Measurements from ENCODE around the gene SRI. TPM values are rescaled to one million over a fixed set of nuclear protein-coding genes. Genes with fewer than 3 reads are reported as not detected.

SRI gene
- polyA plus RNA-seq, 1 of the 3 experiments (the other 2 are of a cell fraction): 197 TPM

DNA sequence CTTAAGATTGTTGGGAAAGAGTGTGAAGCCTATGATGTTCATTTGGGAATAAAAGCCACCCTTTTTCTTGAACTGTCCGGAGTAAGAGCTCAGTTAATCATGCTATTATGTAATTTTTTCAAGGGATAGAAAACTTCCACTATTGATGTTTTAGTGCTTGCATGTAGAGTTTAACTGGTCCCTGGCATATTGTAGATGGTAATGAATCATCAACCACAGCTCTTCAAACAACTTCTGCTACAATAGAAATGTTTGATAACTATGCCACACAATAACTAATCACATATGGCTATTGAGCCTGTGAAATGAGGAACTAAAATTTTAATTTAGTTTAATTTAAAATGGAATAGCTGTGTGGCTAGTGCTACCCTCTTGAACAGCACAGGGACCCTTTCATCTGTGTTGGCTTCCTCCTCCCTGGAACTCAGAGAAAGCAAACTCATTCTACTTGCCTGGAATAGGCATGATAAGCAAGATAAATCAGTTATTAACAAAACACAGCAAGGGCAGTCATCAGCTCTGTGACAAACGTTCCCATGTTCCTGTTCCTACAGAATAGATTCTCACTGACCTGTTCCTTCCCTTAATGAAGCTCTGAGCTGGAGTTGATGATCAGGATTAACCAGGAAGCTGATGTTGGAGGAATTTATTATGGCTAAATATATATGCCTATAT is 4.9 kb upstream of the SRI start:
- WGBS (ENCODE audit: low lambda C conversion rate): 36% methylated on average over 2 of the region's 2 CpGs
- H4K20me1 ChIP-seq (ENCODE audit: insufficient read depth): no peaks in the 10 kb centered on the region
- H3K79me2 ChIP-seq (ENCODE audit: insufficient read depth): no peaks in the 10 kb centered on the region
- H3K4me2 ChIP-seq: no peak overlapping the region
- peaks cover 17% of the 10 kb centered on the region for H3F3A ChIP-seq (replicated peaks; ENCODE audit: insufficient read depth)
- TF ChIP-seq POLR2AphosphoS5 (IDR thresholded peaks at IDR 0.05; ENCODE audit: low read depth, low read length): no peak
- TF ChIP-seq JUND (IDR thresholded peaks at IDR 0.05): 0 out of 2 replicates have a peak, but pooled peaks have one; percentile 14
- TF ChIP-seq TCF12 (IDR thresholded peaks at IDR 0.05): peak; percentile 36; the same call in 1 of the 2 replicates
- TF ChIP-seq GATA2 (CRISPR knock-in tag; IDR thresholded peaks at IDR 0.05): no peak
- H3K4me3 ChIP-seq (ENCODE audit: low read depth in 2 of 2, low read length in 1 of 2): no peak overlapping the region
- H3K27ac ChIP-seq (ENCODE audit: low read depth in 2 of 2, low read length in 1 of 2): no peak overlapping the region
- H3K4me1 ChIP-seq (ENCODE audit: control insufficient read depth in 1 of 2, insufficient read depth in 2 of 2, low read depth in 1 of 2, low read length in 1 of 2): peaks cover 7 to 8% of the 10 kb centered on the region in 2 experiments; a peak in 2 of 4 replicates
- H3K27me3 ChIP-seq (ENCODE audit: insufficient read depth): no peaks in the 10 kb centered on the region
- DNase-seq: no peak
- H3K9me2 ChIP-seq: no peaks in the 10 kb centered on the region
- H2AFZ ChIP-seq (ENCODE audit: low read depth): no peak overlapping the region
- H3K36me3 ChIP-seq (replicated peaks in 1 of 2; ENCODE audit: control insufficient read depth in 1 of 2, insufficient read depth in 2 of 2, low read length in 1 of 2): no peaks in the 10 kb centered on the region
- no peak overlapping the region for H3K9ac ChIP-seq
- POLR2A ChIA-PET: no interaction called here
- CTCF ChIA-PET: no interaction called here
- H3K9me3 ChIP-seq: no peaks in the 10 kb centered on the region

DNA sequence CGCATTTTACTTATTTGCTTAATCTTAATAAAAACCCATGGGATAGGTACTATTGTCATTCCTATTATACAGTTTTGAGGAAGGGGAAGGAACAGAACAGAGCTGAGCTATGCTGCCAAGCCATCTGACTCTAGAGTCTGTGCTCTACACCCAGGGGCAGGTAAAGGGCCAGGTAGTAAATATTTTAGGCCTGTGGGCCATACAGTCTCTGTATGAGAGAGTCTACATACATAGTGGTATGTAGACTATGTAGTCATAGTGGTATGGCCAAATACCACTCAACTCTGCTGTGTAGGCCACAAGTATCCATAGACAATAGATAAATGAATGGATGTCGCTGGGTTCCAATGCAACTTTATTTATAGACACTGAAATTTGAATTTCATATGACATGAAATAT is 3.4 kb upstream of the SRI start:
- H3K9me2 ChIP-seq: no peaks in the 10 kb centered on the region
- H3K27ac ChIP-seq (ENCODE audit: low read depth in 2 of 2, low read length in 1 of 2): no peak overlapping the region
- CTCF ChIA-PET: interaction anchor here (1.0 to 1.1 kb wide), 2 partner anchors 20 to 21 kb away, joined by 3 read pairs; no protein-coding TSS in a partner anchor
- no peak overlapping the region for H3K9ac ChIP-seq
- H3K9me3 ChIP-seq: no peaks in the 10 kb centered on the region
- H3K27me3 ChIP-seq (ENCODE audit: insufficient read depth): no peaks in the 10 kb centered on the region
- H2AFZ ChIP-seq (ENCODE audit: low read depth): no peak overlapping the region
- peaks cover 0 to 2% of the 10 kb centered on the region in 2 experiments for H3K36me3 ChIP-seq (replicated peaks in 1 of 2; ENCODE audit: control insufficient read depth in 1 of 2, insufficient read depth in 2 of 2, low read length in 1 of 2)
- POLR2A ChIA-PET: no interaction called here
- TF ChIP-seq YY1 (IDR thresholded peaks at IDR 0.05; ENCODE audit: low read depth) (no peak), FOSL2 (IDR thresholded peaks at IDR 0.05; ENCODE audit: borderline replicate concordance, low read depth) (no peak), MEF2A (IDR thresholded peaks at IDR 0.05; ENCODE audit: borderline replicate concordance, low read depth) (no peak), SMC3 (IDR thresholded peaks at IDR 0.05; ENCODE audit: low read depth, low read length) (no peak), NFIC (IDR thresholded peaks at IDR 0.05; ENCODE audit: borderline replicate concordance) (no peak), JUND (IDR thresholded peaks at IDR 0.05) (no peak), RCOR1 (IDR thresholded peaks at IDR 0.05; ENCODE audit: low read length) (no peak), ELF1 (IDR thresholded peaks at IDR 0.05) (no peak), FOXM1 (IDR thresholded peaks at IDR 0.05; ENCODE audit: low read depth) (no peak), MXI1 (IDR thresholded peaks at IDR 0.05; ENCODE audit: low read depth, low read length) (no peak), GABPA (IDR thresholded peaks at IDR 0.05; ENCODE audit: low read depth) (no peak), TCF12 (IDR thresholded peaks at IDR 0.05) (no peak), EZH2phosphoT487 (IDR thresholded peaks at IDR 0.05; ENCODE audit: borderline replicate concordance, low read depth) (no peak)
- TF ChIP-seq, protein P1, sequence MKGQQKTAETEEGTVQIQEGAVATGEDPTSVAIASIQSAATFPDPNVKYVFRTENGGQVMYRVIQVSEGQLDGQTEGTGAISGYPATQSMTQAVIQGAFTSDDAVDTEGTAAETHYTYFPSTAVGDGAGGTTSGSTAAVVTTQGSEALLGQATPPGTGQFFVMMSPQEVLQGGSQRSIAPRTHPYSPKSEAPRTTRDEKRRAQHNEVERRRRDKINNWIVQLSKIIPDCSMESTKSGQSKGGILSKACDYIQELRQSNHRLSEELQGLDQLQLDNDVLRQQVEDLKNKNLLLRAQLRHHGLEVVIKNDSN (IDR thresholded peaks at IDR 0.05; ENCODE audit: borderline replicate concordance, low read depth): no peak
- TF ChIP-seq, protein P2, sequence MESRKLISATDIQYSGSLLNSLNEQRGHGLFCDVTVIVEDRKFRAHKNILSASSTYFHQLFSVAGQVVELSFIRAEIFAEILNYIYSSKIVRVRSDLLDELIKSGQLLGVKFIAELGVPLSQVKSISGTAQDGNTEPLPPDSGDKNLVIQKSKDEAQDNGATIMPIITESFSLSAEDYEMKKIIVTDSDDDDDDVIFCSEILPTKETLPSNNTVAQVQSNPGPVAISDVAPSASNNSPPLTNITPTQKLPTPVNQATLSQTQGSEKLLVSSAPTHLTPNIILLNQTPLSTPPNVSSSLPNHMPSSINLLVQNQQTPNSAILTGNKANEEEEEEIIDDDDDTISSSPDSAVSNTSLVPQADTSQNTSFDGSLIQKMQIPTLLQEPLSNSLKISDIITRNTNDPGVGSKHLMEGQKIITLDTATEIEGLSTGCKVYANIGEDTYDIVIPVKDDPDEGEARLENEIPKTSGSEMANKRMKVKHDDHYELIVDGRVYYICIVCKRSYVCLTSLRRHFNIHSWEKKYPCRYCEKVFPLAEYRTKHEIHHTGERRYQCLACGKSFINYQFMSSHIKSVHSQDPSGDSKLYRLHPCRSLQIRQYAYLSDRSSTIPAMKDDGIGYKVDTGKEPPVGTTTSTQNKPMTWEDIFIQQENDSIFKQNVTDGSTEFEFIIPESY (IDR thresholded peaks at IDR 0.05; ENCODE audit: borderline replicate concordance, low read depth): no peak
- no peak overlapping the region for H3K4me2 ChIP-seq
- peaks cover 17% of the 10 kb centered on the region for H3F3A ChIP-seq (replicated peaks; ENCODE audit: insufficient read depth)
- peaks cover 14% of the 10 kb centered on the region for H3K79me2 ChIP-seq (ENCODE audit: insufficient read depth)
- DNase-seq: no peak
- no peak overlapping the region for H3K4me3 ChIP-seq (ENCODE audit: low read depth in 2 of 2, low read length in 1 of 2)
- 88% methylated on average over 2 of the region's 2 CpGs for WGBS (ENCODE audit: low lambda C conversion rate)
- H3K4me1 ChIP-seq (ENCODE audit: control insufficient read depth in 1 of 2, insufficient read depth in 2 of 2, low read depth in 1 of 2, low read length in 1 of 2): peaks cover 8 to 12% of the 10 kb centered on the region in 2 experiments
- peaks cover 5% of the 10 kb centered on the region for H4K20me1 ChIP-seq (ENCODE audit: insufficient read depth)

Data from SK-N-SH (cell line).